SK-N-SH (cell line): ENCODE measurements around the gene SRF. TPM values are rescaled to one million over a fixed set of nuclear protein-coding genes. Genes with fewer than 3 reads are reported as not detected.

Experiments
- CTCF ChIA-PET: fragments of 300-600, 350-600 bp; formaldehyde crosslinking; extraction: SDS; loops from one replicate; lab custom pipeline; 2021; lab: Yijun Ruan, JAX
- POLR2A ChIA-PET: fragments of 350-600 bp; sonication (Branson Sonifier 250); formaldehyde crosslinking; extraction: SDS; loops from one replicate; lab custom pipeline; 2020; ENCODE audit warnings: antibody characterized with exemption, inconsistent platforms; lab: Yijun Ruan, JAX
- DNase-seq: peaks from one replicate; pipeline ENCODE4 v3.0.0; 2012
- H2AFZ ChIP-seq: fragments of 200-600 bp; sonication (generic); 2 replicates; pipeline ENCODE4 v1.8.1; 2016; ENCODE audit warnings: antibody characterized with exemption, mild to moderate bottlenecking, low read depth
- H3F3A ChIP-seq: fragments of 200-600 bp; sonication (generic); replicated peaks from 2 replicates; pipeline ENCODE3; 2016; ENCODE audit warnings: antibody characterized with exemption, mild to moderate bottlenecking; ENCODE audit not compliant: insufficient read depth
- H3K27ac ChIP-seq, 2 experiments: fragments of 200-500 bp in 1 of 2; fragments of 200-600 bp in 1 of 2; sonication (Bioruptor generic) in 1 of 2; sonication (generic), shearing (Covaris generic) in 1 of 2; 2 replicates each; pipeline versions ENCODE4 v1.5.1 to v1.6.1; 2014 to 2016; ENCODE audit warnings: low read depth in 2 of 2, inconsistent platforms in 1 of 2, low read length in 1 of 2, mild to moderate bottlenecking in 1 of 2, mixed read lengths in 1 of 2
- H3K27me3 ChIP-seq: fragments of 200-600 bp; sonication (generic), shearing (Covaris generic); 2 replicates; pipeline ENCODE4 v1.6.1; 2016; ENCODE audit warnings: mixed run types; ENCODE audit not compliant: insufficient read depth
- H3K36me3 ChIP-seq, 2 experiments: fragments of 200-500 bp in 1 of 2; fragments of 200-600 bp in 1 of 2; sonication (Bioruptor generic) in 1 of 2; sonication (generic) in 1 of 2; replicated peaks in 1 of 2; 2 replicates each; pipeline versions ENCODE3 to v1.5.1; 2014 to 2016; ENCODE audit warnings: low read length in 1 of 2, mild to moderate bottlenecking in 1 of 2; ENCODE audit not compliant: insufficient read depth in 2 of 2, control insufficient read depth in 1 of 2
- H3K4me1 ChIP-seq, 2 experiments: fragments of 200-500 bp in 1 of 2; fragments of 200-600 bp in 1 of 2; sonication (Bioruptor generic) in 1 of 2; sonication (generic), shearing (Covaris generic) in 1 of 2; 2 replicates each; pipeline versions ENCODE4 v1.5.1 to v1.6.1; 2014 to 2016; ENCODE audit warnings: low read depth in 1 of 2, low read length in 1 of 2, mixed run types in 1 of 2; ENCODE audit not compliant: insufficient read depth in 2 of 2, control insufficient read depth in 1 of 2
- H3K4me2 ChIP-seq: fragments of 200-600 bp; sonication (generic), shearing (Covaris generic); 2 replicates; pipeline ENCODE4 v1.6.1; 2017; ENCODE audit warnings: mixed run types
- H3K4me3 ChIP-seq, 2 experiments: fragments of 200-500 bp in 1 of 2; fragments of 200-600 bp in 1 of 2; sonication (Bioruptor generic) in 1 of 2; sonication (generic), shearing (Covaris generic) in 1 of 2; 2 replicates each; pipeline versions ENCODE4 v1.5.1 to v1.8.1; 2014 to 2016; ENCODE audit warnings: low read depth in 2 of 2, inconsistent platforms in 1 of 2, low read length in 1 of 2, mild to moderate bottlenecking in 1 of 2, mixed read lengths in 1 of 2, moderate library complexity in 1 of 2
- H3K79me2 ChIP-seq: fragments of 200-600 bp; sonication (generic); 2 replicates; pipeline ENCODE4 v1.8.1; 2017; ENCODE audit warnings: mild to moderate bottlenecking; ENCODE audit not compliant: insufficient read depth
- H3K9ac ChIP-seq: fragments of 200-600 bp; sonication (generic); 2 replicates; pipeline ENCODE4 v1.6.1; 2017; ENCODE audit warnings: mixed run types
- H3K9me2 ChIP-seq: fragments of 200-600 bp; sonication (generic); 2 replicates; pipeline ENCODE4 v1.6.1; 2017; ENCODE audit warnings: mixed run types
- H3K9me3 ChIP-seq: fragments of 200-600 bp; sonication (generic); 2 replicates; pipeline ENCODE4 v1.6.1; 2017; ENCODE audit warnings: mixed run types, mild to moderate bottlenecking, moderate library complexity
- H4K20me1 ChIP-seq: fragments of 200-600 bp; sonication (generic); 2 replicates; pipeline ENCODE4 v1.6.1; 2017; ENCODE audit warnings: mild to moderate bottlenecking, mixed run types; ENCODE audit not compliant: insufficient read depth
- CHD2 ChIP-seq: fragments of 150-350 bp; IDR thresholded peaks from 2 replicates; pipeline ENCODE4 v1.6.1; 2018; ENCODE audit warnings: low read length; ENCODE audit not compliant: partially characterized antibody
- FOSL2 ChIP-seq: IDR thresholded peaks from 2 replicates; pipeline ENCODE4 v1.4.0; 2012; ENCODE audit warnings: low read depth, mild to moderate bottlenecking, moderate library complexity, borderline replicate concordance
- FOXJ3 ChIP-seq: sonication (generic); formaldehyde crosslinking; IDR thresholded peaks from 2 replicates; pipeline ENCODE4 v1.5.1; 2020; ENCODE audit warnings: mild to moderate bottlenecking, missing genetic modification reagents
- GATA2 ChIP-seq: sonication (generic); formaldehyde crosslinking; IDR thresholded peaks from 2 replicates; pipeline ENCODE4 v1.5.0; 2020; ENCODE audit warnings: mild to moderate bottlenecking, missing genetic modification reagents
- NFIC ChIP-seq: IDR thresholded peaks from 2 replicates; pipeline ENCODE4 v1.4.0; 2012; ENCODE audit warnings: borderline replicate concordance
- NRF1 ChIP-seq: IDR thresholded peaks from 2 replicates; pipeline ENCODE4 v1.6.1; 2012; ENCODE audit warnings: low read depth, mild to moderate bottlenecking, low read length
- RCOR1 ChIP-seq: fragments of 150-350 bp; IDR thresholded peaks from 2 replicates; pipeline ENCODE4 v1.6.1; 2017; ENCODE audit warnings: antibody characterized with exemption, low read length
- SIN3A ChIP-seq: IDR thresholded peaks from 2 replicates; pipeline ENCODE4 v1.6.1; 2012; ENCODE audit warnings: low read depth, mild to moderate bottlenecking, low read length, moderate library complexity, borderline replicate concordance
- SMC3 ChIP-seq: IDR thresholded peaks from 2 replicates; pipeline ENCODE4 v1.6.1; 2012; ENCODE audit warnings: low read depth, low read length, improper control_type of control experiment
- TEAD4 ChIP-seq: IDR thresholded peaks from 2 replicates; pipeline ENCODE4 v1.4.0; 2012; ENCODE audit warnings: mild to moderate bottlenecking, borderline replicate concordance; ENCODE audit not compliant: insufficient read depth
- WGBS: methylation state at CpG from one replicate; pipeline ENCODE4 v1.1.6; 2017; ENCODE audit warnings: low lambda C conversion rate; 5-methylcytosine and 5-hydroxymethylcytosine counted together
- polyA plus RNA-seq, 3 experiments: library from polyadenylated mRNA; depleted of rRNA; stranded (reverse); fragments of >200 nt; gene quantifications; 2 replicates each; pipeline ENCODE4 v1.2.3, GENCODE V29; 2012
- TF ChIP-seq, protein P1 (sequence below): IDR thresholded peaks from 2 replicates; pipeline ENCODE4 v1.4.0; 2012; ENCODE audit warnings: low read depth, borderline replicate concordance
- TF ChIP-seq, protein P2 (sequence below): IDR thresholded peaks from 2 replicates; pipeline ENCODE4 v1.6.1; 2012; ENCODE audit warnings: mild to moderate bottlenecking, low read depth, low read length, moderate library complexity
- TF ChIP-seq, protein P3 (sequence below): fragments of 150-350 bp; IDR thresholded peaks from 2 replicates; pipeline ENCODE4 v1.6.1; 2017; ENCODE audit warnings: antibody characterized with exemption, low read length, low read depth, borderline replicate concordance
- TF ChIP-seq, protein P4 (sequence below): fragments of 200-600 bp; sonication (generic); IDR thresholded peaks from 2 replicates; pipeline ENCODE4 v1.6.1; 2017; ENCODE audit warnings: antibody characterized with exemption, mild to moderate bottlenecking, moderate library complexity

The SRF gene
- polyA plus RNA-seq, 1 of the 3 experiments (the other 2 are of a cell fraction), result 31.7 TPM

DNA sequence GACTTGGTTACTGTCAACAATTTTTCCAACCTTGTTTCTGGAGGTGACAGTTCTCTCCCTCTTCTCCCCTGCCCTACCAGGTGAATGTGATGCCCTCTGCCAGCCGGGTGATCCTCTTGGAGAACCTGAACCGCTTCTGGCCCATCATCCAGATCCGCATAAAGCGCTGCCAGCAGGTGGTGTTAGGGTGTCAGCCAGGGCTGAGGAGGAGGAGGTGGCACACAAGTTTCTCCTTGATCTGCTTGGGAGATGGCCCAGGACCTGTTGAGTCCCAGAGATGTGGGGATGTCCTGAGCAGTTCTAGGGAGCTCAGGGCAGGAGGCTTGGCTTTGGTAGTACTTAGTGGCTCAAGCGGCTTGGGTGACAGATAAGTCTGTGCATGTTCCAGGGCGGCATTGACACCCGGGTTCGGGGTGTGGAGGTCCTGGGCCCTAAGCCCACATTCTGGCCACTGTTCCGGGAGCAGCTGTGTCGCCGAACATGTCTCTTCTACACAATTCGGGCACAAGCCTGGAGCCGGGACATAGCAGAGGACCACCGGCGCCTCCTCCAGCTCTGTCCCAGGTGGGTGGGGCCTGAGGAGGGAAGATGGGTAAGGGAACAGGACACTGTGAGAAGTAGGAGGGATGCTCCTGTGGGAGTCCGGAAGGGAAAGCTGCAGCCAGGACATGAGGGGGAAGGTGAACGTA is 32.1 kb downstream of the SRF start:
- no peak for DNase-seq
- Histone ChIP-seq H2AFZ (no peak overlapping the region), H4K20me1 (no peaks in the 10 kb centered on the region), H3F3A (no peaks in the 10 kb centered on the region), H3K79me2 (no peaks in the 10 kb centered on the region), H3K4me2 (no peak overlapping the region), H3K4me3 (no peak overlapping the region), H3K4me1 (no peaks in the 10 kb centered on the region), H3K27ac (no peak overlapping the region)
- CTCF ChIA-PET, result interaction anchor here (1.6 kb wide), 1 partner anchor 181 kb away, joined by 3 read pairs; no protein-coding TSS in a partner anchor
- TF ChIP-seq CHD2, result no peak
- no peak for TF ChIP-seq FOSL2
- TF ChIP-seq, protein P1, sequence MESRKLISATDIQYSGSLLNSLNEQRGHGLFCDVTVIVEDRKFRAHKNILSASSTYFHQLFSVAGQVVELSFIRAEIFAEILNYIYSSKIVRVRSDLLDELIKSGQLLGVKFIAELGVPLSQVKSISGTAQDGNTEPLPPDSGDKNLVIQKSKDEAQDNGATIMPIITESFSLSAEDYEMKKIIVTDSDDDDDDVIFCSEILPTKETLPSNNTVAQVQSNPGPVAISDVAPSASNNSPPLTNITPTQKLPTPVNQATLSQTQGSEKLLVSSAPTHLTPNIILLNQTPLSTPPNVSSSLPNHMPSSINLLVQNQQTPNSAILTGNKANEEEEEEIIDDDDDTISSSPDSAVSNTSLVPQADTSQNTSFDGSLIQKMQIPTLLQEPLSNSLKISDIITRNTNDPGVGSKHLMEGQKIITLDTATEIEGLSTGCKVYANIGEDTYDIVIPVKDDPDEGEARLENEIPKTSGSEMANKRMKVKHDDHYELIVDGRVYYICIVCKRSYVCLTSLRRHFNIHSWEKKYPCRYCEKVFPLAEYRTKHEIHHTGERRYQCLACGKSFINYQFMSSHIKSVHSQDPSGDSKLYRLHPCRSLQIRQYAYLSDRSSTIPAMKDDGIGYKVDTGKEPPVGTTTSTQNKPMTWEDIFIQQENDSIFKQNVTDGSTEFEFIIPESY, result no peak
- TF ChIP-seq, all 33 proteins: peak for 0
- peaks cover 20 to 45% of the 10 kb centered on the region in 2 experiments for H3K36me3 ChIP-seq
- WGBS, result 93% methylated on average over 16 of the region's 17 CpGs
- H3K9me3 ChIP-seq, result no peaks in the 10 kb centered on the region
- H3K9me2 ChIP-seq, result no peaks in the 10 kb centered on the region
- no peaks in the 10 kb centered on the region for H3K27me3 ChIP-seq
- POLR2A ChIA-PET, result no interaction called here
- no peak overlapping the region for H3K9ac ChIP-seq

DNA sequence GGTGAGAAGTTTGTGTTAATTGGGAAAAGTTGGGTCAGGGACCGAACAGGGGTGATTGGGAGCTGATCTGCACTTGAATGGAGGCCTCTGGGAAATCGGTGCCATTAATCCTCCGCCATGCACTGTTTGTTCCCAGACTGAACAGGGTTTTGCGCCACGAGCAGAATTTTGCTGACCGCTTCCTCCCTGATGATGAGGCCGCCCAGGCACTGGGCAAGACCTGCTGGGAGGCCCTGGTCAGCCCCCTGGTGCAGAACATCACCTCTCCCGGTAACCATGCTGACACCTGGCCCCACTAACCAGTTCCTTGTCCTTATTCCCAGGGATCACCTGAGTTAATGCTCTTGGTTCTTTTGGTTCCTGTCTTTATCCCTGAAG is 32.6 kb downstream of the SRF start:
- H3K4me3 ChIP-seq, result no peak overlapping the region
- ChIA-PET CTCF (interaction anchor here (1.6 kb wide), 1 partner anchor 180 kb away, joined by 3 read pairs; no protein-coding TSS in a partner anchor), POLR2A (no interaction called here)
- H4K20me1 ChIP-seq, result no peaks in the 10 kb centered on the region
- no peak overlapping the region for H3K27ac ChIP-seq
- H3K27me3 ChIP-seq, result no peaks in the 10 kb centered on the region
- H3K9me2 ChIP-seq, result no peaks in the 10 kb centered on the region
- no peak overlapping the region for H3K9ac ChIP-seq
- peaks cover 20 to 39% of the 10 kb centered on the region in 2 experiments for H3K36me3 ChIP-seq
- H3K4me2 ChIP-seq, result no peak overlapping the region
- H2AFZ ChIP-seq, result no peak overlapping the region
- H3K4me1 ChIP-seq, result no peaks in the 10 kb centered on the region
- 96% methylated on average over 2 of the region's 8 CpGs for WGBS
- no peaks in the 10 kb centered on the region for H3K9me3 ChIP-seq
- no peak for DNase-seq
- no peaks in the 10 kb centered on the region for H3F3A ChIP-seq
- no peaks in the 10 kb centered on the region for H3K79me2 ChIP-seq
- TF ChIP-seq NFIC (no peak), SIN3A (no peak), TEAD4 (no peak), RCOR1 (no peak), FOSL2 (no peak), SMC3 (no peak), GATA2 (CRISPR knock-in tag) (no peak), FOXJ3 (CRISPR knock-in tag) (no peak), NRF1 (no peak)
- TF ChIP-seq, protein P2, sequence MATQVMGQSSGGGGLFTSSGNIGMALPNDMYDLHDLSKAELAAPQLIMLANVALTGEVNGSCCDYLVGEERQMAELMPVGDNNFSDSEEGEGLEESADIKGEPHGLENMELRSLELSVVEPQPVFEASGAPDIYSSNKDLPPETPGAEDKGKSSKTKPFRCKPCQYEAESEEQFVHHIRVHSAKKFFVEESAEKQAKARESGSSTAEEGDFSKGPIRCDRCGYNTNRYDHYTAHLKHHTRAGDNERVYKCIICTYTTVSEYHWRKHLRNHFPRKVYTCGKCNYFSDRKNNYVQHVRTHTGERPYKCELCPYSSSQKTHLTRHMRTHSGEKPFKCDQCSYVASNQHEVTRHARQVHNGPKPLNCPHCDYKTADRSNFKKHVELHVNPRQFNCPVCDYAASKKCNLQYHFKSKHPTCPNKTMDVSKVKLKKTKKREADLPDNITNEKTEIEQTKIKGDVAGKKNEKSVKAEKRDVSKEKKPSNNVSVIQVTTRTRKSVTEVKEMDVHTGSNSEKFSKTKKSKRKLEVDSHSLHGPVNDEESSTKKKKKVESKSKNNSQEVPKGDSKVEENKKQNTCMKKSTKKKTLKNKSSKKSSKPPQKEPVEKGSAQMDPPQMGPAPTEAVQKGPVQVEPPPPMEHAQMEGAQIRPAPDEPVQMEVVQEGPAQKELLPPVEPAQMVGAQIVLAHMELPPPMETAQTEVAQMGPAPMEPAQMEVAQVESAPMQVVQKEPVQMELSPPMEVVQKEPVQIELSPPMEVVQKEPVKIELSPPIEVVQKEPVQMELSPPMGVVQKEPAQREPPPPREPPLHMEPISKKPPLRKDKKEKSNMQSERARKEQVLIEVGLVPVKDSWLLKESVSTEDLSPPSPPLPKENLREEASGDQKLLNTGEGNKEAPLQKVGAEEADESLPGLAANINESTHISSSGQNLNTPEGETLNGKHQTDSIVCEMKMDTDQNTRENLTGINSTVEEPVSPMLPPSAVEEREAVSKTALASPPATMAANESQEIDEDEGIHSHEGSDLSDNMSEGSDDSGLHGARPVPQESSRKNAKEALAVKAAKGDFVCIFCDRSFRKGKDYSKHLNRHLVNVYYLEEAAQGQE, result no peak
- TF ChIP-seq, protein P3, sequence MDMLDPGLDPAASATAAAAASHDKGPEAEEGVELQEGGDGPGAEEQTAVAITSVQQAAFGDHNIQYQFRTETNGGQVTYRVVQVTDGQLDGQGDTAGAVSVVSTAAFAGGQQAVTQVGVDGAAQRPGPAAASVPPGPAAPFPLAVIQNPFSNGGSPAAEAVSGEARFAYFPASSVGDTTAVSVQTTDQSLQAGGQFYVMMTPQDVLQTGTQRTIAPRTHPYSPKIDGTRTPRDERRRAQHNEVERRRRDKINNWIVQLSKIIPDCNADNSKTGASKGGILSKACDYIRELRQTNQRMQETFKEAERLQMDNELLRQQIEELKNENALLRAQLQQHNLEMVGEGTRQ, result no peak
- TF ChIP-seq, protein P4, sequence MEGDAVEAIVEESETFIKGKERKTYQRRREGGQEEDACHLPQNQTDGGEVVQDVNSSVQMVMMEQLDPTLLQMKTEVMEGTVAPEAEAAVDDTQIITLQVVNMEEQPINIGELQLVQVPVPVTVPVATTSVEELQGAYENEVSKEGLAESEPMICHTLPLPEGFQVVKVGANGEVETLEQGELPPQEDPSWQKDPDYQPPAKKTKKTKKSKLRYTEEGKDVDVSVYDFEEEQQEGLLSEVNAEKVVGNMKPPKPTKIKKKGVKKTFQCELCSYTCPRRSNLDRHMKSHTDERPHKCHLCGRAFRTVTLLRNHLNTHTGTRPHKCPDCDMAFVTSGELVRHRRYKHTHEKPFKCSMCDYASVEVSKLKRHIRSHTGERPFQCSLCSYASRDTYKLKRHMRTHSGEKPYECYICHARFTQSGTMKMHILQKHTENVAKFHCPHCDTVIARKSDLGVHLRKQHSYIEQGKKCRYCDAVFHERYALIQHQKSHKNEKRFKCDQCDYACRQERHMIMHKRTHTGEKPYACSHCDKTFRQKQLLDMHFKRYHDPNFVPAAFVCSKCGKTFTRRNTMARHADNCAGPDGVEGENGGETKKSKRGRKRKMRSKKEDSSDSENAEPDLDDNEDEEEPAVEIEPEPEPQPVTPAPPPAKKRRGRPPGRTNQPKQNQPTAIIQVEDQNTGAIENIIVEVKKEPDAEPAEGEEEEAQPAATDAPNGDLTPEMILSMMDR, result no peak
- TF ChIP-seq, protein P1, result no peak
